IMR-90 (cell line): ENCODE data around the gene LIMCH1. TPM values are rescaled to one million over a fixed set of nuclear protein-coding genes. Genes with fewer than 3 reads are reported as not detected.

Experiments used
- ATAC-seq: fragments of 200-7000 bp; cut with Tn5 transposase; 2 replicates; pipeline ENCODE4 v1.9.1; 2020; ENCODE audit warnings: low read depth, mild to moderate bottlenecking, moderate library complexity
- BruUV-seq: library from RNA; stranded (reverse); fragments of 400-500 nt; replicated peaks from 2 replicates; lab custom pipeline; 2021; lab: Mats Ljungman, UMichigan
- CTCF ChIA-PET: fragments of 300-600 bp; formaldehyde crosslinking; extraction: SDS; loops from one replicate; lab custom pipeline; 2021; ENCODE audit warnings: antibody characterized with exemption; lab: Yijun Ruan, JAX
- POLR2A ChIA-PET: fragments of 300-600 bp; sonication (Branson Sonifier 250); formaldehyde crosslinking; loops from one replicate; lab custom pipeline; 2022; ENCODE audit warnings: antibody characterized with exemption; ENCODE audit not compliant: unreplicated experiment; lab: Charles Lee
- DNase-seq: peaks from one replicate; pipeline ENCODE4 v3.0.0; 2013
- H2AFZ ChIP-seq: replicated peaks from 2 replicates; pipeline ENCODE3; 2013; ENCODE audit warnings: low read length, mild to moderate bottlenecking; ENCODE audit not compliant: poor library complexity
- H2AK5ac ChIP-seq: 2 replicates; pipeline ENCODE4 v1.6.1; 2013; ENCODE audit warnings: low read depth, low read length, inconsistent platforms
- H2AK9ac ChIP-seq: replicated peaks from 2 replicates; pipeline ENCODE3; 2013; ENCODE audit warnings: mild to moderate bottlenecking, low read depth, low read length, moderate library complexity; ENCODE audit not compliant: poor library complexity
- H2BK120ac ChIP-seq: 2 replicates; pipeline ENCODE4 v1.6.1; 2013; ENCODE audit warnings: low read depth, low read length, inconsistent platforms
- H2BK15ac ChIP-seq: 3 replicates; pipeline ENCODE4 v1.6.1; 2013; ENCODE audit warnings: low read depth, low read length, inconsistent platforms
- H2BK20ac ChIP-seq: 2 replicates; pipeline ENCODE4 v1.6.1; 2013; ENCODE audit warnings: low read depth, mild to moderate bottlenecking, inconsistent platforms, low read length, moderate library complexity
- H2BK5ac ChIP-seq: 2 replicates; pipeline ENCODE4 v1.6.1; 2013; ENCODE audit warnings: mild to moderate bottlenecking, low read depth, low read length, inconsistent platforms; ENCODE audit not compliant: poor library complexity, severe bottlenecking
- H3K14ac ChIP-seq: replicated peaks from 2 replicates; pipeline ENCODE4 v1.6.1; 2013; ENCODE audit warnings: low read depth, low read length, inconsistent platforms
- H3K18ac ChIP-seq: 2 replicates; pipeline ENCODE4 v1.6.1; 2013; ENCODE audit warnings: low read depth, low read length, control low read depth
- H3K23ac ChIP-seq: 2 replicates; pipeline ENCODE4 v1.6.1; 2013; ENCODE audit warnings: low read depth, low read length, inconsistent platforms
- H3K27ac ChIP-seq: 2 replicates; pipeline ENCODE4 v1.5.1; 2013; ENCODE audit warnings: mild to moderate bottlenecking, control low read depth, low read length; ENCODE audit not compliant: insufficient read depth
- H3K27me3 ChIP-seq: 2 replicates; pipeline ENCODE4 v1.6.1; 2013; ENCODE audit warnings: low read length; ENCODE audit not compliant: control insufficient read depth, insufficient read depth
- H3K36me3 ChIP-seq: 2 replicates; pipeline ENCODE4 v1.6.1; 2013; ENCODE audit warnings: low read length, mixed read lengths; ENCODE audit not compliant: control insufficient read depth, insufficient read depth
- H3K4ac ChIP-seq: 2 replicates; pipeline ENCODE4 v1.6.1; 2013; ENCODE audit warnings: low read depth, low read length, inconsistent platforms
- H3K4me1 ChIP-seq: 2 replicates; pipeline ENCODE4 v1.6.1; 2013; ENCODE audit warnings: low read length, mixed read lengths; ENCODE audit not compliant: control insufficient read depth, insufficient read depth
- H3K4me2 ChIP-seq: 2 replicates; pipeline ENCODE4 v1.6.1; 2013; ENCODE audit warnings: low read depth, mild to moderate bottlenecking, control low read depth, low read length, moderate library complexity
- H3K4me3 ChIP-seq: 2 replicates; pipeline ENCODE4 v1.5.1; 2013; ENCODE audit warnings: low read depth, mild to moderate bottlenecking, control low read depth, low read length, moderate library complexity; ENCODE audit not compliant: insufficient read depth
- H3K56ac ChIP-seq: 2 replicates; pipeline ENCODE4 v1.6.1; 2013; ENCODE audit warnings: low read length, inconsistent platforms; ENCODE audit not compliant: insufficient read depth; ENCODE audit errors: extremely low read depth
- H3K79me1 ChIP-seq, 2 experiments: 2 replicates each; pipeline ENCODE4 v1.6.1; 2013; ENCODE audit warnings: low read length in 2 of 2, inconsistent platforms in 1 of 2, low read depth in 1 of 2
- H3K9ac ChIP-seq: 2 replicates; pipeline ENCODE4 v1.6.1; 2013; ENCODE audit warnings: low read depth, low read length, control low read depth
- H3K9me1 ChIP-seq: 2 replicates; pipeline ENCODE4 v1.6.1; 2013; ENCODE audit warnings: low read length, inconsistent platforms; ENCODE audit not compliant: insufficient read depth
- H3K9me3 ChIP-seq: 2 replicates; pipeline ENCODE4 v1.6.1; 2013; ENCODE audit warnings: low read length; ENCODE audit not compliant: control insufficient read depth, insufficient read depth
- H4K20me1 ChIP-seq: 2 replicates; pipeline ENCODE4 v1.6.1; 2013; ENCODE audit warnings: low read length, inconsistent platforms; ENCODE audit not compliant: insufficient read depth
- H4K5ac ChIP-seq: 2 replicates; pipeline ENCODE4 v1.6.1; 2013; ENCODE audit warnings: mild to moderate bottlenecking, low read depth, low read length, control low read depth
- H4K8ac ChIP-seq, 2 experiments: 2 replicates each; pipeline ENCODE4 v1.6.1; 2013; ENCODE audit warnings: low read depth in 2 of 2, low read length in 2 of 2, control low read depth in 1 of 2, inconsistent platforms in 1 of 2
- H4K91ac ChIP-seq: 2 replicates; pipeline ENCODE4 v1.6.1; 2013; ENCODE audit warnings: low read depth, low read length, inconsistent platforms; ENCODE audit not compliant: insufficient read depth
- BHLHE40 ChIP-seq: fragments of 150-350 bp; IDR thresholded peaks from 2 replicates; pipeline ENCODE4 v1.6.1; 2016; ENCODE audit warnings: mild to moderate bottlenecking, low read depth, low read length
- FOS ChIP-seq: fragments of 150-350 bp; IDR thresholded peaks from 2 replicates; pipeline ENCODE4 v1.6.1; 2016; ENCODE audit warnings: low read depth, low read length
- MXI1 ChIP-seq: IDR thresholded peaks from 2 replicates; pipeline ENCODE4 v1.6.1; 2012; ENCODE audit warnings: low read depth, mild to moderate bottlenecking, low read length, moderate library complexity, borderline replicate concordance
- NFE2L2 ChIP-seq: fragments of 150-350 bp; IDR thresholded peaks from 2 replicates; pipeline ENCODE4 v1.6.1; 2016; ENCODE audit warnings: low read depth, mild to moderate bottlenecking, low read length
- POLR2A ChIP-seq: IDR thresholded peaks from 2 replicates; pipeline ENCODE4 v1.6.1; 2012; ENCODE audit warnings: mild to moderate bottlenecking, low read depth, low read length
- RFX5 ChIP-seq: IDR thresholded peaks from 2 replicates; pipeline ENCODE4 v1.8.0; 2012; ENCODE audit warnings: low read depth, mild to moderate bottlenecking, low read length, moderate library complexity
- SMC3 ChIP-seq: fragments of 150-350 bp; IDR thresholded peaks from 2 replicates; pipeline ENCODE4 v1.6.1; 2016; ENCODE audit warnings: low read depth, mild to moderate bottlenecking, antibody characterized with exemption, low read length, moderate library complexity
- USF2 ChIP-seq: fragments of 150-350 bp; IDR thresholded peaks from 2 replicates; pipeline ENCODE4 v1.6.1; 2017; ENCODE audit warnings: mild to moderate bottlenecking, antibody characterized with exemption, low read length, low read depth
- WGBS, 2 experiments: methylation state at CpG; one replicate each; pipeline versions ENCODE4 v1.1.5 to v1.1.7; 2013; ENCODE audit warnings: missing lambda C conversion rate in 2 of 2; ENCODE audit not compliant: insufficient read length in 1 of 2; ENCODE audit errors: extremely low coverage in 2 of 2; 5-methylcytosine and 5-hydroxymethylcytosine counted together
- dilution Hi-C: fragments of 300-500 bp; cut with HindIII; formaldehyde crosslinking; loops from one replicate; pipeline ENCODE4 v1.14.3; 2018; ENCODE audit warnings: low sequenced_read_pairs; ENCODE audit not compliant: unreplicated experiment
- in situ Hi-C: fragments of 300-500 bp; cut with MboI; formaldehyde crosslinking; loops from 3 replicates; pipeline ENCODE4 v1.14.3; 2019; ENCODE audit warnings: low sequenced_read_pairs, inconsistent platforms, mixed read lengths
- intact Hi-C: fragments of 100-400 bp; cut with micrococcal nuclease; formaldehyde crosslinking; loops from 2 replicates; pipeline ENCODE4 v1.10.0; 2022
- polyA plus RNA-seq, 3 experiments: library from polyadenylated mRNA; depleted of rRNA; stranded (reverse); fragments of >200 nt; gene quantifications; 2 replicates each; pipeline ENCODE4 v1.2.3, GENCODE V29; 2012; ENCODE audit warnings: low replicate concordance in 1 of 3
- total RNA-seq: library from RNA; depleted of rRNA; stranded (reverse); fragments of >200 nt; gene quantifications from 2 replicates; pipeline ENCODE4 v1.2.3, GENCODE V29; 2012

LIMCH1 gene
- total and polyA plus RNA-seq, 2 of the 4 experiments (the other 2 are of a cell fraction) = 0.89 to 2.9 TPM

- intact Hi-C loops (no loop called here), dilution Hi-C loops (no loop called here), in situ Hi-C loops (loop anchor here (5.0 to 25.0 kb wide), 2 partner anchors 371 to 741 kb away; no protein-coding TSS in a partner anchor)
- no TSS peak for BruUV-seq
- Histone ChIP-seq H2AK9ac (no peak overlapping the region), H4K5ac (no peak overlapping the region), H3K4ac (no peak overlapping the region), H3K4me3 (no peak overlapping the region), H3K4me2 (no peak overlapping the region), H3K27me3 (peaks cover 9% of the 10 kb centered on the region), H3K36me3 (no peaks in the 10 kb centered on the region), H3K18ac (no peak overlapping the region), H3K23ac (no peak overlapping the region), H3K4me1 (peaks cover 6% of the 10 kb centered on the region), H3K9me1 (no peaks in the 10 kb centered on the region), H2BK20ac (no peak overlapping the region), H4K8ac (no peak overlapping the region), H3K27ac (no peak overlapping the region), H3K56ac (no peak overlapping the region), H3K9me3 (no peaks in the 10 kb centered on the region), H3K79me1 (no peaks in the 10 kb centered on the region), H2AK5ac (no peak overlapping the region), H2BK5ac (no peak overlapping the region), H4K20me1 (no peaks in the 10 kb centered on the region), H4K91ac (no peak overlapping the region), H2AFZ (no peak overlapping the region), H2BK120ac (no peak overlapping the region), H3K14ac (no peak overlapping the region), H3K9ac (no peak overlapping the region), H2BK15ac (no peak overlapping the region)
- TF ChIP-seq SMC3 = no peak
- TF ChIP-seq MXI1 = no peak
- no peak for TF ChIP-seq POLR2A
- TF ChIP-seq FOS = no peak
- TF ChIP-seq RFX5 = no peak
- no peak for TF ChIP-seq BHLHE40
- TF ChIP-seq NFE2L2 = no peak
- TF ChIP-seq USF2 = no peak
- WGBS, 2 experiments = no CpG with 5 or more reads among the region's 6 CpGs
- no peak for ATAC-seq
- CTCF ChIA-PET = interaction anchor here (1.0 kb wide), 1 partner anchor 8 kb away, joined by 5 read pairs; no protein-coding TSS in a partner anchor
- POLR2A ChIA-PET = no interaction called here
- no peak for DNase-seq
These were observed 115.6 kb downstream of the LIMCH1 start for GRCh38 chr4:41653523-41653922.
